GM12878 (cell line): ENCODE results near the gene IGFBP3. TPM values are rescaled to one million over a fixed set of nuclear protein-coding genes. Genes with fewer than 3 reads are reported as not detected.

ENCODE experiments used
- CEBPB ChIP-seq, 2 experiments: fragments of 150-350 bp in 1 of 2; IDR thresholded peaks; 2 replicates each; pipeline ENCODE4 v1.6.1; 2012 to 2014; ENCODE audit warnings: low read depth in 2 of 2, low read length in 2 of 2, borderline replicate concordance in 1 of 2, inconsistent platforms in 1 of 2
- EP300 ChIP-seq, 2 experiments: fragments of 150-350 bp in 1 of 2; IDR thresholded peaks; 2 replicates each; pipeline ENCODE4 v1.6.1; 2011 to 2012; ENCODE audit warnings: low read depth in 2 of 2, low read length in 2 of 2, borderline replicate concordance in 1 of 2, improper control_type of control experiment in 1 of 2, inconsistent platforms in 1 of 2; ENCODE audit not compliant: control insufficient read depth in 1 of 2
- EZH2 ChIP-seq: IDR thresholded peaks from 2 replicates; pipeline ENCODE4 v1.6.1; 2012; ENCODE audit warnings: low read depth, mild to moderate bottlenecking, control low read depth, inconsistent platforms, low read length, borderline replicate concordance; ENCODE audit not compliant: control insufficient read depth
- GABPA ChIP-seq: IDR thresholded peaks from 2 replicates; pipeline ENCODE4 v1.6.1; 2014; ENCODE audit warnings: antibody characterized with exemption, low read depth, mild to moderate bottlenecking, inconsistent platforms
- IKZF1 ChIP-seq: fragments of 450-650 bp; conservative IDR thresholded peaks from 2 replicates; pipeline ENCODE4 v1.6.1; 2017; ENCODE audit warnings: antibody characterized with exemption, mild to moderate bottlenecking
- MTA3 ChIP-seq: IDR thresholded peaks from 2 replicates; pipeline ENCODE4 v1.6.1; 2012; ENCODE audit warnings: low read length, inconsistent platforms, borderline replicate concordance
- MXI1 ChIP-seq: fragments of 150-350 bp; IDR thresholded peaks from 2 replicates; pipeline ENCODE4 v1.6.1; 2011; ENCODE audit warnings: low read depth, mild to moderate bottlenecking, inconsistent platforms, low read length, improper control_type of control experiment
- PBX3 ChIP-seq: IDR thresholded peaks from 2 replicates; pipeline ENCODE4 v1.6.1; 2011; ENCODE audit warnings: mild to moderate bottlenecking, low read depth, low read length, moderate library complexity; ENCODE audit not compliant: insufficient replicate concordance
- RAD21 ChIP-seq: IDR thresholded peaks from 2 replicates; pipeline ENCODE4 v1.6.1; 2011; ENCODE audit warnings: mild to moderate bottlenecking, low read depth, low read length, moderate library complexity; ENCODE audit not compliant: insufficient read depth
- RUNX3 ChIP-seq: IDR thresholded peaks from 2 replicates; pipeline ENCODE4 v1.6.1; 2012; ENCODE audit warnings: low read length, inconsistent platforms
- SMC3 ChIP-seq: IDR thresholded peaks from 2 replicates; pipeline ENCODE4 v1.6.1; 2011; ENCODE audit warnings: low read length, improper control_type of control experiment, borderline replicate concordance
- SREBF2 ChIP-seq: IDR thresholded peaks from 2 replicates; pipeline ENCODE4 v1.6.1; 2012; ENCODE audit warnings: mild to moderate bottlenecking, low read length
- STAT1 ChIP-seq: fragments of 450-650 bp; conservative IDR thresholded peaks from 2 replicates; pipeline ENCODE4 v1.6.1; 2014; ENCODE audit warnings: antibody characterized with exemption, mild to moderate bottlenecking
- TCF12 ChIP-seq: IDR thresholded peaks from 2 replicates; pipeline ENCODE4 v1.6.1; 2011; ENCODE audit warnings: low read depth, mild to moderate bottlenecking, low read length
- YBX1 ChIP-seq: fragments of 450-650 bp; IDR thresholded peaks from 2 replicates; pipeline ENCODE4 v1.6.1; 2016; ENCODE audit warnings: antibody characterized with exemption
- ZBED1 ChIP-seq: IDR thresholded peaks from 2 replicates; pipeline ENCODE4 v1.6.1; 2016; ENCODE audit warnings: borderline replicate concordance
- ZNF687 ChIP-seq: fragments of 450-650 bp; IDR thresholded peaks from 2 replicates; pipeline ENCODE4 v1.6.1; 2017; ENCODE audit warnings: mild to moderate bottlenecking, moderate library complexity
- polyA plus RNA-seq, 11 experiments: library from polyadenylated mRNA; depleted of rRNA in 4 of 11; unstranded in 6 of 11; stranded (reverse) in 5 of 11; fragments of >200 nt; fragmentation: Nextera tagmentation in 4 of 11; fragmentation: Illumina TruSeq in 1 of 11; extraction: Ambion mirVana in 4 of 11; extraction: Trizol in 1 of 11; gene quantifications; 1 replicate in 1 of 11; 2 replicates in 10 of 11; pipeline versions ENCODE4 v1.2.1 to v1.2.3, GENCODE V29; 2011 to 2016; ENCODE audit warnings: inconsistent platforms in 2 of 11, missing spikeins in 2 of 11, low read depth in 1 of 11
- total RNA-seq, 4 experiments: library from RNA; depleted of rRNA in 3 of 4; stranded (reverse); fragments of >200 nt in 3 of 4; fragmentation: Illumina TruSeq in 1 of 4; extraction: Trizol in 1 of 4; gene quantifications; 2 replicates each; pipeline versions ENCODE4 v1.2.1 to v1.2.3, GENCODE V29; 2013 to 2021
- TF ChIP-seq, protein P1 (sequence below): IDR thresholded peaks from 2 replicates; pipeline ENCODE4 v1.6.1; 2011; ENCODE audit warnings: low read depth, low read length, improper control_type of control experiment, borderline replicate concordance
- TF ChIP-seq, protein P2 (sequence below): fragments of 450-650 bp; IDR thresholded peaks from 2 replicates; pipeline ENCODE4 v1.6.1; 2017; ENCODE audit warnings: borderline replicate concordance
- TF ChIP-seq, protein P3 (sequence below): fragments of 450-650 bp; IDR thresholded peaks from 2 replicates; pipeline ENCODE4 v1.6.1; 2017; ENCODE audit warnings: low read depth, mild to moderate bottlenecking, moderate library complexity

IGFBP3 gene
- total and polyA plus RNA-seq, 10 of the 15 experiments (the other 5 are each of a cell fraction or from before 2014, with no cell fraction given), result 6.0 to 28.0 (median 15.6) TPM

GRCh38 chr7:45921699-45922519 lies 837 bp upstream of the IGFBP3 start (continued):
- TF ChIP-seq PBX3, result no peak
- peak; percentile 81 for TF ChIP-seq RAD21
- TF ChIP-seq ZNF687, result no peak
- no peak for TF ChIP-seq EP300 (IDR thresholded peaks at IDR 0.05; ENCODE audit: borderline replicate concordance in 1 of 2, control insufficient read depth in 1 of 2, low read depth in 2 of 2, low read length in 2 of 2)
- no peak for TF ChIP-seq GABPA
- 0 out of 2 replicates have a peak, but pooled peaks have one; percentile 48 for TF ChIP-seq EZH2
- TF ChIP-seq SREBF2, result no peak
- TF ChIP-seq, protein P1, sequence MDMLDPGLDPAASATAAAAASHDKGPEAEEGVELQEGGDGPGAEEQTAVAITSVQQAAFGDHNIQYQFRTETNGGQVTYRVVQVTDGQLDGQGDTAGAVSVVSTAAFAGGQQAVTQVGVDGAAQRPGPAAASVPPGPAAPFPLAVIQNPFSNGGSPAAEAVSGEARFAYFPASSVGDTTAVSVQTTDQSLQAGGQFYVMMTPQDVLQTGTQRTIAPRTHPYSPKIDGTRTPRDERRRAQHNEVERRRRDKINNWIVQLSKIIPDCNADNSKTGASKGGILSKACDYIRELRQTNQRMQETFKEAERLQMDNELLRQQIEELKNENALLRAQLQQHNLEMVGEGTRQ, result no peak
- TF ChIP-seq, protein P2, sequence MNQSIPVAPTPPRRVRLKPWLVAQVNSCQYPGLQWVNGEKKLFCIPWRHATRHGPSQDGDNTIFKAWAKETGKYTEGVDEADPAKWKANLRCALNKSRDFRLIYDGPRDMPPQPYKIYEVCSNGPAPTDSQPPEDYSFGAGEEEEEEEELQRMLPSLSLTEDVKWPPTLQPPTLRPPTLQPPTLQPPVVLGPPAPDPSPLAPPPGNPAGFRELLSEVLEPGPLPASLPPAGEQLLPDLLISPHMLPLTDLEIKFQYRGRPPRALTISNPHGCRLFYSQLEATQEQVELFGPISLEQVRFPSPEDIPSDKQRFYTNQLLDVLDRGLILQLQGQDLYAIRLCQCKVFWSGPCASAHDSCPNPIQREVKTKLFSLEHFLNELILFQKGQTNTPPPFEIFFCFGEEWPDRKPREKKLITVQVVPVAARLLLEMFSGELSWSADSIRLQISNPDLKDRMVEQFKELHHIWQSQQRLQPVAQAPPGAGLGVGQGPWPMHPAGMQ, result no peak
- no peak for TF ChIP-seq MXI1
- TF ChIP-seq, protein P3, sequence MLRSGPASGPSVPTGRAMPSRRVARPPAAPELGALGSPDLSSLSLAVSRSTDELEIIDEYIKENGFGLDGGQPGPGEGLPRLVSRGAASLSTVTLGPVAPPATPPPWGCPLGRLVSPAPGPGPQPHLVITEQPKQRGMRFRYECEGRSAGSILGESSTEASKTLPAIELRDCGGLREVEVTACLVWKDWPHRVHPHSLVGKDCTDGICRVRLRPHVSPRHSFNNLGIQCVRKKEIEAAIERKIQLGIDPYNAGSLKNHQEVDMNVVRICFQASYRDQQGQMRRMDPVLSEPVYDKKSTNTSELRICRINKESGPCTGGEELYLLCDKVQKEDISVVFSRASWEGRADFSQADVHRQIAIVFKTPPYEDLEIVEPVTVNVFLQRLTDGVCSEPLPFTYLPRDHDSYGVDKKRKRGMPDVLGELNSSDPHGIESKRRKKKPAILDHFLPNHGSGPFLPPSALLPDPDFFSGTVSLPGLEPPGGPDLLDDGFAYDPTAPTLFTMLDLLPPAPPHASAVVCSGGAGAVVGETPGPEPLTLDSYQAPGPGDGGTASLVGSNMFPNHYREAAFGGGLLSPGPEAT, result no peak
- TF ChIP-seq STAT1, result no peak
- TF ChIP-seq IKZF1, result peak; percentile 58; the same call in 1 of the 2 replicates
- peak; percentile 59 for TF ChIP-seq SMC3
- TF ChIP-seq ZBED1, result no peak
- TF ChIP-seq MTA3, result no peak
- TF ChIP-seq YBX1, result no peak
- TF ChIP-seq RUNX3, result no peak
- TF ChIP-seq CEBPB (IDR thresholded peaks at IDR 0.05; ENCODE audit: borderline replicate concordance in 1 of 2, low read depth in 2 of 2, low read length in 2 of 2), result no peak
- TF ChIP-seq TCF12, result no peak
